HFFc6 (cell line): ENCODE results near the gene PKP4. TPM values are rescaled to one million over a fixed set of nuclear protein-coding genes. Genes with fewer than 3 reads are reported as not detected.
A peak's percentile ranks its signal among the peaks of the same experiment; 100 is the strongest.

Experiments used
- DNase-seq: peaks from one replicate; pipeline ENCODE4 v3.0.0-alpha.2; 2018
- H3K27ac Mint-ChIP-seq: 2 replicates; pipeline ENCODE4 v1.8.0; 2020; ENCODE audit warnings: mild to moderate bottlenecking, mixed read lengths
- H3K27me3 Mint-ChIP-seq: 2 replicates; pipeline ENCODE4 v1.8.0; 2021; ENCODE audit warnings: mild to moderate bottlenecking, moderate library complexity, mixed read lengths; ENCODE audit not compliant: insufficient read depth
- H3K36me3 Mint-ChIP-seq: 2 replicates; pipeline ENCODE4 v1.8.0; 2021; ENCODE audit warnings: low read depth, mixed read lengths
- H3K4me1 Mint-ChIP-seq: 2 replicates; pipeline ENCODE4 v1.8.0; 2020; ENCODE audit warnings: low read depth, mixed read lengths
- H3K4me3 Mint-ChIP-seq: 2 replicates; pipeline ENCODE4 v1.8.0; 2020; ENCODE audit warnings: mild to moderate bottlenecking, moderate library complexity, mixed read lengths
- H3K9me3 Mint-ChIP-seq: 2 replicates; pipeline ENCODE4 v1.8.0; 2020; ENCODE audit warnings: mild to moderate bottlenecking, mixed read lengths
- CTCF ChIP-seq: fragments of 200-600 bp; sonication (generic); IDR thresholded peaks from 2 replicates; pipeline ENCODE4 v1.5.0; 2021; ENCODE audit warnings: antibody characterized with exemption, mild to moderate bottlenecking
- total RNA-seq, 6 experiments: library from RNA; stranded (reverse); fragmentation: NEBNext Ultra II Directional; extraction: Animal tissue kit (Norgen Biotek cat#: 25700); gene quantifications; 2 replicates in 1 of 6; 3 replicates in 5 of 6; pipeline ENCODE4 v1.2.3, GENCODE V29; 2021

The PKP4 gene
- total RNA-seq, 6 experiments from 2014 or later: 35.9 to 48.9 (median 43.5) TPM

- Mint-ChIP-seq H3K9me3 (no peaks in the 10 kb centered on the region), H3K4me1 (peaks cover 3% of the 10 kb centered on the region), H3K27ac (no peak overlapping the region), H3K36me3 (peaks cover 7% of the 10 kb centered on the region; the same call in 1 of the 2 replicates), H3K4me3 (no peak overlapping the region), H3K27me3 (no peaks in the 10 kb centered on the region)
- DNase-seq: no peak
- TF ChIP-seq CTCF: no peak
These were observed 20.4 kb downstream of the PKP4 start for GRCh38 chr2:158477202-158477601.

GRCh38 chr2:158478237-158478636, 21.5 kb downstream of the PKP4 start:
- Mint-ChIP-seq H3K27ac (no peak overlapping the region), H3K36me3 (0 out of 2 replicates have a peak, but pooled peaks cover 4% of the 10 kb centered on the region), H3K4me3 (no peak overlapping the region), H3K4me1 (peaks cover 13% of the 10 kb centered on the region), H3K9me3 (no peaks in the 10 kb centered on the region), H3K27me3 (no peaks in the 10 kb centered on the region)
- no peak for DNase-seq
- TF ChIP-seq CTCF: no peak

GRCh38 chr2:158478816-158479215, 22.1 kb downstream of the PKP4 start:
- DNase-seq: no peak
- no peaks in the 10 kb centered on the region for H3K9me3 Mint-ChIP-seq
- H3K27ac Mint-ChIP-seq: no peak overlapping the region
- no peak overlapping the region for H3K4me3 Mint-ChIP-seq
- no peak for TF ChIP-seq CTCF
- no peaks in the 10 kb centered on the region for H3K27me3 Mint-ChIP-seq
- H3K36me3 Mint-ChIP-seq: 0 out of 2 replicates have a peak, but pooled peaks cover 4% of the 10 kb centered on the region
- H3K4me1 Mint-ChIP-seq: peaks cover 17% of the 10 kb centered on the region

GRCh38 chr2:158481116-158481515, 24.4 kb downstream of the PKP4 start:
- TF ChIP-seq CTCF: no peak
- H3K27me3 Mint-ChIP-seq: no peaks in the 10 kb centered on the region
- peaks cover 4% of the 10 kb centered on the region; the same call in 1 of the 2 replicates for H3K36me3 Mint-ChIP-seq
- no peaks in the 10 kb centered on the region for H3K9me3 Mint-ChIP-seq
- H3K27ac Mint-ChIP-seq: no peak overlapping the region
- no peak for DNase-seq
- peaks cover 17% of the 10 kb centered on the region for H3K4me1 Mint-ChIP-seq
- H3K4me3 Mint-ChIP-seq: no peak overlapping the region

- H3K36me3 Mint-ChIP-seq: peaks cover 4% of the 10 kb centered on the region; the same call in 1 of the 2 replicates
- no peak for TF ChIP-seq CTCF
- H3K9me3 Mint-ChIP-seq: no peaks in the 10 kb centered on the region
- no peaks in the 10 kb centered on the region for H3K27me3 Mint-ChIP-seq
- peaks cover 32% of the 10 kb centered on the region for H3K4me1 Mint-ChIP-seq
- no peak overlapping the region for H3K4me3 Mint-ChIP-seq
- DNase-seq: no peak
- peak overlapping the region; percentile 51; the same call in 1 of the 2 replicates for H3K27ac Mint-ChIP-seq
These were observed 25.8 kb downstream of the PKP4 start for GRCh38 chr2:158482594-158482993.
